A673 (cell line): ENCODE data around the gene RAPGEFL1.

Experiments used
- CTCF ChIP-seq: fragments of 300-800, 200-600 bp; sonication (generic); conservative IDR thresholded peaks from 2 replicates; pipeline ENCODE4 v1.5.1; 2017; ENCODE audit warnings: low read depth, mild to moderate bottlenecking, antibody characterized with exemption, low read length, moderate library complexity, mixed read lengths
- EZH2 ChIP-seq: fragments of 200-600 bp; sonication (generic); IDR thresholded peaks from 2 replicates; pipeline ENCODE4 v1.6.1; 2017; ENCODE audit warnings: borderline replicate concordance, low read depth, mild to moderate bottlenecking, mixed read lengths, antibody characterized with exemption, low read length; ENCODE audit not compliant: poor library complexity, severe bottlenecking

GRCh38 chr17:40159456-40159855 lies 17.8 kb upstream of the RAPGEFL1 start:
- no peak for TF ChIP-seq CTCF
- no peak for TF ChIP-seq EZH2
